Panc1 (cell line): Measurements from ENCODE around the gene ANXA8L1. TPM values are rescaled to one million over a fixed set of nuclear protein-coding genes. Genes with fewer than 3 reads are reported as not detected.

ENCODE experiments used
- ATAC-seq: fragments of 200-7000 bp; cut with Tn5 transposase; 2 replicates; pipeline ENCODE4 v1.9.1; 2020; ENCODE audit warnings: mild to moderate bottlenecking, moderate library complexity
- BruUV-seq: library from RNA; stranded (reverse); fragments of 400-500 nt; replicated peaks from 2 replicates; lab custom pipeline; 2021; lab: Mats Ljungman, UMichigan
- CTCF ChIA-PET: fragments of 300-600 bp; sonication (Branson Sonifier 250); formaldehyde crosslinking; loops from one replicate; lab custom pipeline; 2022; ENCODE audit warnings: antibody characterized with exemption; lab: Charles Lee
- POLR2A ChIA-PET: fragments of 300-600 bp; sonication (Branson Sonifier 250); formaldehyde crosslinking; loops from one replicate; lab custom pipeline; 2022; ENCODE audit warnings: antibody characterized with exemption; lab: Charles Lee
- DNase-seq: peaks from one replicate; pipeline ENCODE4 v3.0.0-alpha.2; 2010; ENCODE audit warnings: low read depth, low spot score
- H3K27ac ChIP-seq: 2 replicates; pipeline ENCODE4 v1.5.1; 2011; ENCODE audit warnings: mild to moderate bottlenecking, low read length, inconsistent platforms
- H3K27me3 ChIP-seq: fragments of 200-500 bp; sonication (Bioruptor generic); 2 replicates; pipeline ENCODE4 v1.6.0; 2014; ENCODE audit warnings: low read length, inconsistent platforms; ENCODE audit not compliant: control insufficient read depth, insufficient read depth
- H3K36me3 ChIP-seq: fragments of 200-500 bp; sonication (Bioruptor generic); 2 replicates; pipeline ENCODE4 v1.5.1; 2014; ENCODE audit warnings: inconsistent platforms, mild to moderate bottlenecking, low read length, moderate library complexity; ENCODE audit not compliant: control insufficient read depth, insufficient read depth
- H3K4me1 ChIP-seq: 2 replicates; pipeline ENCODE4 v1.5.1; 2011; ENCODE audit warnings: inconsistent platforms, mild to moderate bottlenecking, low read length, moderate library complexity; ENCODE audit not compliant: control insufficient read depth, insufficient read depth
- H3K4me3 ChIP-seq, 2 experiments: 2 replicates each; pipeline ENCODE4 v1.5.1; 2011 to 2012; ENCODE audit warnings: low read depth in 2 of 2, low read length in 2 of 2, mild to moderate bottlenecking in 2 of 2, inconsistent platforms in 1 of 2, moderate library complexity in 1 of 2
- H3K9me3 ChIP-seq: fragments of 200-500 bp; sonication (Bioruptor generic); 2 replicates; pipeline ENCODE4 v1.5.1; 2014; ENCODE audit warnings: low read depth, mild to moderate bottlenecking, inconsistent platforms, low read length, moderate library complexity; ENCODE audit not compliant: control insufficient read depth, insufficient read depth
- CTCF ChIP-seq: fragments of 450-650 bp; IDR thresholded peaks from 2 replicates; pipeline ENCODE4 v1.5.1; 2017; ENCODE audit warnings: mild to moderate bottlenecking
- POLR2AphosphoS5 ChIP-seq: IDR thresholded peaks from 2 replicates; pipeline ENCODE4 v1.6.1; 2012; ENCODE audit warnings: mild to moderate bottlenecking, low read depth, low read length, moderate library complexity
- SIN3A ChIP-seq: IDR thresholded peaks from 2 replicates; pipeline ENCODE4 v1.6.1; 2012; ENCODE audit warnings: low read depth, mild to moderate bottlenecking, low read length, moderate library complexity, borderline replicate concordance; ENCODE audit not compliant: insufficient read depth
- TCF7L2 ChIP-seq: IDR thresholded peaks from 2 replicates; pipeline ENCODE4 v1.6.1; 2011; ENCODE audit warnings: mild to moderate bottlenecking, low read depth, low read length, inconsistent platforms
- in situ Hi-C: cut with HindIII; loops from 2 replicates; pipeline ENCODE4 v1.10.0; 2016; ENCODE audit warnings: low sequenced_read_pairs, low pct_unique_long_range_greater_than_20kb
- intact Hi-C: fragments of 100-400 bp; cut with micrococcal nuclease; formaldehyde crosslinking; loops from one replicate; pipeline ENCODE4 v1.10.0; 2022; ENCODE audit not compliant: unreplicated experiment
- total RNA-seq: library from RNA; stranded (reverse); gene quantifications from one replicate; pipeline ENCODE4 v1.2.1, GENCODE V29; 2021; ENCODE audit not compliant: unreplicated experiment
- TF ChIP-seq, protein P1 (sequence below), 2 experiments: IDR thresholded peaks; 2 replicates each; pipeline ENCODE4 v1.6.1; 2011 to 2012; ENCODE audit warnings: low read depth in 2 of 2, control low read depth in 1 of 2, low read length in 1 of 2, mild to moderate bottlenecking in 1 of 2, moderate library complexity in 1 of 2; ENCODE audit not compliant: insufficient read depth in 1 of 2

Gene ANXA8L1
- total RNA-seq, 1 experiment from 2014 or later, result 0.26 TPM

DNA sequence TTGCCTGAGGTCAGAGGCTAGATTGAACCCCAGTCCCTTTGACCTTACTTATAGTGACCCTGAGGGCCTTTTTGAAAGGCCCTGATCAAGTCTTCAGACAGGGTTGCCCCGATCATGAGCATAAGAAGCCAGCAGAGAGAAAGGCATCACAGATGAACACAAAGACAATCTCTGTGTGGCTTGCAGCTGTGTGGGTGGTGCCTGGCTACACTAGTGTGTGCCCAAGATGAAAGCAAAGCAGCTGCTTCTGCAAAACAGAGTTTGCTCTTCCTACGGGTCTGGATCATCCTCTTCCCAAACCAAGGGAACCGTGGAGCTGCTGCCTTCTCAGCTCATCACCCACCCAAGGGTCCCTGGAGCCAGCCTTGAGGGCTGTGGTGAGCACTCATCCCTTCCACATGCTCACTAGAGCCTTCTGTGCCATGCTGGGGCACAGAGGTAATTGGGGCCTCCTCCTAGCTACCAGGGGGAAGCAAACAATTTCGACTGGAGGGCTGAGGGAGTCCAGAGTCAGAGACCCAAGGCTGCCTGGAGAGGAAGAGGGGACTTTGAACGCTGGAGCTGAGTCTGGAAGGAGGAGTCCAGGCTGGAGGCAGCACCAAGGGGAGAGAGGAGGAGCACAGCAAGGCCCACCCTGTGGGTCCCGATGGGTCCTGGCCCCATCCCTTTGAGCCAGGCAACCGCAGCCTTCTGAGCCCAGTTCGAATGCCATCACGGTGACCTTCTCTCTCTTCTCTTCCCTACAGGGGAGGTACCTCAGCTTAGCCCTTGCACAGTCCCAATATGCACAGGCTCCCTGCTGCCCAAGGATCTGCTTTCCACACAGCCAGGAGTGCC lies 46.5 kb upstream of the ANXA8L1 start:
- Histone ChIP-seq H3K4me3 (no peak overlapping the region), H3K9me3 (no peaks in the 10 kb centered on the region), H3K27me3 (no peaks in the 10 kb centered on the region), H3K36me3 (no peaks in the 10 kb centered on the region), H3K27ac (no peak overlapping the region), H3K4me1 (no peaks in the 10 kb centered on the region)
- peak; percentile 29 for ATAC-seq
- DNase-seq, result no peak
- CTCF ChIA-PET, result no interaction called here
- intact Hi-C loops (no loop called here), in situ Hi-C loops (no loop called here)
- no peak for TF ChIP-seq TCF7L2
- TF ChIP-seq, protein P1, sequence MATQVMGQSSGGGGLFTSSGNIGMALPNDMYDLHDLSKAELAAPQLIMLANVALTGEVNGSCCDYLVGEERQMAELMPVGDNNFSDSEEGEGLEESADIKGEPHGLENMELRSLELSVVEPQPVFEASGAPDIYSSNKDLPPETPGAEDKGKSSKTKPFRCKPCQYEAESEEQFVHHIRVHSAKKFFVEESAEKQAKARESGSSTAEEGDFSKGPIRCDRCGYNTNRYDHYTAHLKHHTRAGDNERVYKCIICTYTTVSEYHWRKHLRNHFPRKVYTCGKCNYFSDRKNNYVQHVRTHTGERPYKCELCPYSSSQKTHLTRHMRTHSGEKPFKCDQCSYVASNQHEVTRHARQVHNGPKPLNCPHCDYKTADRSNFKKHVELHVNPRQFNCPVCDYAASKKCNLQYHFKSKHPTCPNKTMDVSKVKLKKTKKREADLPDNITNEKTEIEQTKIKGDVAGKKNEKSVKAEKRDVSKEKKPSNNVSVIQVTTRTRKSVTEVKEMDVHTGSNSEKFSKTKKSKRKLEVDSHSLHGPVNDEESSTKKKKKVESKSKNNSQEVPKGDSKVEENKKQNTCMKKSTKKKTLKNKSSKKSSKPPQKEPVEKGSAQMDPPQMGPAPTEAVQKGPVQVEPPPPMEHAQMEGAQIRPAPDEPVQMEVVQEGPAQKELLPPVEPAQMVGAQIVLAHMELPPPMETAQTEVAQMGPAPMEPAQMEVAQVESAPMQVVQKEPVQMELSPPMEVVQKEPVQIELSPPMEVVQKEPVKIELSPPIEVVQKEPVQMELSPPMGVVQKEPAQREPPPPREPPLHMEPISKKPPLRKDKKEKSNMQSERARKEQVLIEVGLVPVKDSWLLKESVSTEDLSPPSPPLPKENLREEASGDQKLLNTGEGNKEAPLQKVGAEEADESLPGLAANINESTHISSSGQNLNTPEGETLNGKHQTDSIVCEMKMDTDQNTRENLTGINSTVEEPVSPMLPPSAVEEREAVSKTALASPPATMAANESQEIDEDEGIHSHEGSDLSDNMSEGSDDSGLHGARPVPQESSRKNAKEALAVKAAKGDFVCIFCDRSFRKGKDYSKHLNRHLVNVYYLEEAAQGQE (IDR thresholded peaks at IDR 0.05; ENCODE audit: insufficient read depth in 1 of 2, low read depth in 2 of 2, low read length in 1 of 2), result no peak
- no peak for TF ChIP-seq SIN3A
- no peak for TF ChIP-seq CTCF
- no peak for TF ChIP-seq POLR2AphosphoS5
- no TSS peak for BruUV-seq
- POLR2A ChIA-PET, result no interaction called here

GRCh38 chr10:46329690-46330016 lies 45.9 kb upstream of the ANXA8L1 start:
- in situ Hi-C loops, result no loop called here
- BruUV-seq, result no TSS peak
- no peaks in the 10 kb centered on the region for H3K36me3 ChIP-seq

More at GRCh38 chr10:46329690-46330016, 45.9 kb upstream of the ANXA8L1 start:
- DNase-seq (no peak), ATAC-seq (peak; percentile 68)
- no peak overlapping the region for H3K4me3 ChIP-seq
- H3K4me1 ChIP-seq, result no peaks in the 10 kb centered on the region
- intact Hi-C loops, result no loop called here
- TF ChIP-seq POLR2AphosphoS5 (no peak), TCF7L2 (no peak), SIN3A (no peak), CTCF (no peak)
- TF ChIP-seq, protein P1 (IDR thresholded peaks at IDR 0.05; ENCODE audit: insufficient read depth in 1 of 2, low read depth in 2 of 2, low read length in 1 of 2), result no peak
- ChIA-PET POLR2A (interaction anchor here (0.7 kb wide), 1 partner anchor 252 kb away, joined by 3 read pairs; no protein-coding TSS in a partner anchor), CTCF (no interaction called here)
- no peaks in the 10 kb centered on the region for H3K9me3 ChIP-seq
- no peaks in the 10 kb centered on the region for H3K27me3 ChIP-seq
- no peak overlapping the region for H3K27ac ChIP-seq
